ENCODE measurements around the gene MLIP.

Gene MLIP

GRCh38 chr6:54285595-54285994 is 174.4 kb downstream of the MLIP start:
- TF ChIP-seq NFIC (IDR thresholded peaks at IDR 0.05): no peak
- TF ChIP-seq USF1 (IDR thresholded peaks at IDR 0.05): no peak
- TF ChIP-seq REST (IDR thresholded peaks at IDR 0.05; ENCODE audit: low read depth): no peak
- no peak for TF ChIP-seq FOXM1 (IDR thresholded peaks at IDR 0.05; ENCODE audit: borderline replicate concordance, low read depth)
- TF ChIP-seq EGR1 (IDR thresholded peaks at IDR 0.05): no peak
- no peak for TF ChIP-seq YY1 (IDR thresholded peaks at IDR 0.05; ENCODE audit: low read depth)
- TF ChIP-seq TEAD4 (IDR thresholded peaks at IDR 0.05): no peak
- TF ChIP-seq ZBTB7A (IDR thresholded peaks at IDR 0.05; ENCODE audit: low read depth): no peak
- TF ChIP-seq CEBPB (IDR thresholded peaks at IDR 0.05): no peak
- TF ChIP-seq TAF1 (IDR thresholded peaks at IDR 0.05; ENCODE audit: low read depth): no peak
- no peak for TF ChIP-seq MAX (IDR thresholded peaks at IDR 0.05)
- TF ChIP-seq CREB1 (IDR thresholded peaks at IDR 0.05; ENCODE audit: low read depth): no peak

GRCh38 chr6:54286141-54286540 is 174.9 kb downstream of the MLIP start:
- no peak for TF ChIP-seq YY1 (IDR thresholded peaks at IDR 0.05; ENCODE audit: low read depth)
- no peak for TF ChIP-seq FOXM1 (IDR thresholded peaks at IDR 0.05; ENCODE audit: borderline replicate concordance, low read depth)
- TF ChIP-seq CEBPB (IDR thresholded peaks at IDR 0.05): no peak
- no peak for TF ChIP-seq CREB1 (IDR thresholded peaks at IDR 0.05; ENCODE audit: low read depth)
- TF ChIP-seq ZBTB7A (IDR thresholded peaks at IDR 0.05; ENCODE audit: low read depth): no peak
- no peak for TF ChIP-seq TCF12 (IDR thresholded peaks at IDR 0.05; ENCODE audit: low read depth)

GRCh38 chr6:54288474-54288873 is 177.2 kb downstream of the MLIP start:
- TF ChIP-seq USF1 (IDR thresholded peaks at IDR 0.05): no peak
- no peak for TF ChIP-seq REST (IDR thresholded peaks at IDR 0.05; ENCODE audit: low read depth)

- TF ChIP-seq RAD21 (IDR thresholded peaks at IDR 0.05; ENCODE audit: low read depth) (no peak), MAX (IDR thresholded peaks at IDR 0.05) (no peak), FOXM1 (IDR thresholded peaks at IDR 0.05; ENCODE audit: borderline replicate concordance, low read depth) (no peak), ZBTB7A (IDR thresholded peaks at IDR 0.05; ENCODE audit: low read depth) (no peak), CEBPB (IDR thresholded peaks at IDR 0.05) (no peak), REST (IDR thresholded peaks at IDR 0.05; ENCODE audit: low read depth) (no peak), TAF1 (IDR thresholded peaks at IDR 0.05; ENCODE audit: low read depth) (no peak), TEAD4 (IDR thresholded peaks at IDR 0.05) (no peak), TCF12 (IDR thresholded peaks at IDR 0.05; ENCODE audit: low read depth) (no peak), CREB1 (IDR thresholded peaks at IDR 0.05; ENCODE audit: low read depth) (no peak), EP300 (IDR thresholded peaks at IDR 0.05; ENCODE audit: borderline replicate concordance) (no peak), USF1 (IDR thresholded peaks at IDR 0.05) (no peak), NFIC (IDR thresholded peaks at IDR 0.05) (no peak), EGR1 (IDR thresholded peaks at IDR 0.05) (no peak), YY1 (IDR thresholded peaks at IDR 0.05; ENCODE audit: low read depth) (no peak)
Measured at GRCh38 chr6:54289426-54289825, 178.2 kb downstream of the MLIP start.

GRCh38 chr6:54291146-54291545 is 179.9 kb downstream of the MLIP start:
- TF ChIP-seq YY1 (IDR thresholded peaks at IDR 0.05; ENCODE audit: low read depth) (no peak), ZBTB7A (IDR thresholded peaks at IDR 0.05; ENCODE audit: low read depth) (no peak), RAD21 (IDR thresholded peaks at IDR 0.05; ENCODE audit: low read depth) (no peak), REST (IDR thresholded peaks at IDR 0.05; ENCODE audit: low read depth) (no peak), NFIC (IDR thresholded peaks at IDR 0.05) (no peak), TEAD4 (IDR thresholded peaks at IDR 0.05) (no peak), TAF1 (IDR thresholded peaks at IDR 0.05; ENCODE audit: low read depth) (no peak), CEBPB (IDR thresholded peaks at IDR 0.05) (no peak), FOXM1 (IDR thresholded peaks at IDR 0.05; ENCODE audit: borderline replicate concordance, low read depth) (no peak), TCF12 (IDR thresholded peaks at IDR 0.05; ENCODE audit: low read depth) (no peak), CREB1 (IDR thresholded peaks at IDR 0.05; ENCODE audit: low read depth) (no peak), USF1 (IDR thresholded peaks at IDR 0.05) (no peak), EGR1 (IDR thresholded peaks at IDR 0.05) (no peak), MAX (IDR thresholded peaks at IDR 0.05) (no peak), EP300 (IDR thresholded peaks at IDR 0.05; ENCODE audit: borderline replicate concordance) (no peak)

All from Ishikawa (cell line).